IPS-11a (cell line): ENCODE data around the gene SYNE1.

Experiments used
- H3K4me3 ChIP-seq: one replicate; pipeline ENCODE4 v1.5.1; 2013; ENCODE audit warnings: low read depth, low read length, control low read depth

The SYNE1 gene

GRCh38 chr6:152201120-152201519, 436.0 kb downstream of the SYNE1 start:
- H3K4me3 ChIP-seq: no peak overlapping the region

- H3K4me3 ChIP-seq: no peak overlapping the region
Observed at GRCh38 chr6:152195896-152196295, 441.3 kb downstream of the SYNE1 start.

- no peak overlapping the region for H3K4me3 ChIP-seq
Observed at GRCh38 chr6:152189736-152190135, 447.4 kb downstream of the SYNE1 start.

GRCh38 chr6:152188011-152188410, 449.2 kb downstream of the SYNE1 start:
- no peak overlapping the region for H3K4me3 ChIP-seq

- H3K4me3 ChIP-seq: no peak overlapping the region
Observed at GRCh38 chr6:152186840-152187239, 450.3 kb downstream of the SYNE1 start.

- H3K4me3 ChIP-seq: no peak overlapping the region
Observed at GRCh38 chr6:152184917-152185574, 452.1 kb downstream of the SYNE1 start.

- no peak overlapping the region for H3K4me3 ChIP-seq
Observed at GRCh38 chr6:152184573-152184916, 452.6 kb downstream of the SYNE1 start.

- no peak overlapping the region for H3K4me3 ChIP-seq
Observed at GRCh38 chr6:152180601-152181000, 456.6 kb downstream of the SYNE1 start.

- no peak overlapping the region for H3K4me3 ChIP-seq
Observed at GRCh38 chr6:152176268-152176667, 460.9 kb downstream of the SYNE1 start.

- H3K4me3 ChIP-seq: no peak overlapping the region
Observed at GRCh38 chr6:152173957-152174356, 463.2 kb downstream of the SYNE1 start.

- H3K4me3 ChIP-seq: no peak overlapping the region
Observed at GRCh38 chr6:152173321-152173720, 463.8 kb downstream of the SYNE1 start.

- H3K4me3 ChIP-seq: no peak overlapping the region
Observed at GRCh38 chr6:152170702-152171667, 466.2 kb downstream of the SYNE1 start.

GRCh38 chr6:152170313-152170701, 466.9 kb downstream of the SYNE1 start:
- no peak overlapping the region for H3K4me3 ChIP-seq

GRCh38 chr6:152167641-152168603, 469.2 kb downstream of the SYNE1 start:
- H3K4me3 ChIP-seq: no peak overlapping the region

GRCh38 chr6:152166897-152167296, 470.3 kb downstream of the SYNE1 start:
- no peak overlapping the region for H3K4me3 ChIP-seq

GRCh38 chr6:152166497-152166896, 470.7 kb downstream of the SYNE1 start:
- H3K4me3 ChIP-seq: no peak overlapping the region

- no peak overlapping the region for H3K4me3 ChIP-seq
Observed at GRCh38 chr6:152164957-152165356, 472.2 kb downstream of the SYNE1 start.

- H3K4me3 ChIP-seq: no peak overlapping the region
Observed at GRCh38 chr6:152161501-152161900, 475.7 kb downstream of the SYNE1 start.

GRCh38 chr6:152160346-152160745, 476.8 kb downstream of the SYNE1 start:
- H3K4me3 ChIP-seq: no peak overlapping the region

- H3K4me3 ChIP-seq: no peak overlapping the region
Observed at GRCh38 chr6:152155792-152156191, 481.4 kb downstream of the SYNE1 start.
